IMR-90 (cell line): ENCODE results near the gene KMT2B. TPM values are rescaled to one million over a fixed set of nuclear protein-coding genes. Genes with fewer than 3 reads are reported as not detected.

Source experiments
- CEBPB ChIP-seq: IDR thresholded peaks from 2 replicates; pipeline ENCODE4 v1.6.1; 2012; ENCODE audit warnings: low read depth, low read length, improper control_type of control experiment
- POLR2A ChIP-seq: IDR thresholded peaks from 2 replicates; pipeline ENCODE4 v1.6.1; 2012; ENCODE audit warnings: mild to moderate bottlenecking, low read depth, low read length
- RFX5 ChIP-seq: IDR thresholded peaks from 2 replicates; pipeline ENCODE4 v1.8.0; 2012; ENCODE audit warnings: low read depth, mild to moderate bottlenecking, low read length, moderate library complexity
- USF2 ChIP-seq: fragments of 150-350 bp; IDR thresholded peaks from 2 replicates; pipeline ENCODE4 v1.6.1; 2017; ENCODE audit warnings: mild to moderate bottlenecking, antibody characterized with exemption, low read length, low read depth
- polyA plus RNA-seq, 3 experiments: library from polyadenylated mRNA; depleted of rRNA; stranded (reverse); fragments of >200 nt; gene quantifications; 2 replicates each; pipeline ENCODE4 v1.2.3, GENCODE V29; 2012; ENCODE audit warnings: low replicate concordance in 1 of 3
- total RNA-seq: library from RNA; depleted of rRNA; stranded (reverse); fragments of >200 nt; gene quantifications from 2 replicates; pipeline ENCODE4 v1.2.3, GENCODE V29; 2012

Gene KMT2B
- total and polyA plus RNA-seq, 2 of the 4 experiments (the other 2 are of a cell fraction), result 3.0 to 30.7 TPM

- no peak for TF ChIP-seq USF2
- no peak for TF ChIP-seq CEBPB
- no peak for TF ChIP-seq POLR2A
- TF ChIP-seq RFX5, result no peak
Observed at GRCh38 chr19:35750167-35750566, 32.4 kb downstream of the KMT2B start (continued).
